GM19397 (cell line): ENCODE measurements around the gene OSBP2.
"Not testable (repeated sequence)": the region's sequence is repeated elsewhere in the genome, so short reads cannot be mapped to it uniquely, and the experiment has no call there.

Source experiments
- ATAC-seq: cut with Tn5 transposase; IDR thresholded peaks from one replicate; pipeline ENCODE4 v1.9.1; 2021; ENCODE audit warnings: mild to moderate bottlenecking, moderate library complexity; ENCODE audit not compliant: unreplicated experiment

The OSBP2 gene

DNA sequence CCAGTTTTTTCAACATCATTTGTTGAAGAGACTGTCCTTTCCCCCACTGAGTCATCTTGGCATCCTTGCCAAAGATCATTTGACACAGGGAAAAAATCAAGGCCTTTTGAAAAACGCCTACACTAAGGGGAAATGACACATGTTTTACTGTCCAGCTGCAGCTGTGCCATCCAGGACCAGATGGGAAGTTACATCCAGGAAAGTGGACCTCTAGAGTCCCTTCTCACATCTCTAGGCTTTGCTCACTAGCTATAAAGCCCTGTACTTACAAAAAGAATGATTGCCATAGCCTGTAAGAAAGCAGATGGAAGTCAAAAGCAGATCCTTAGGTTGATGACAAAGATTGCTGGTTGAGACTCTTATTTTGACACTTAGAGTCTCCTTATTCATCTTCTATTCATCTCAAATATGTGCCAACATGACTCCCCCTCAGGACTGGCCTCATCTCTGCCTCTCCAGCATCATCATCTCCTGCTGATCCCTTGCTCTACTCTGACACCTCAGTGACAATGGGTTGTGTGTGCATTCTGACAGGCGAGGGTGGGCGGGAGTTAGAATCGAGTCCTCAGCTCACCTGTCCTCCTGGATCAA lies 22.8 kb downstream of the OSBP2 start:
- ATAC-seq: no peak

DNA sequence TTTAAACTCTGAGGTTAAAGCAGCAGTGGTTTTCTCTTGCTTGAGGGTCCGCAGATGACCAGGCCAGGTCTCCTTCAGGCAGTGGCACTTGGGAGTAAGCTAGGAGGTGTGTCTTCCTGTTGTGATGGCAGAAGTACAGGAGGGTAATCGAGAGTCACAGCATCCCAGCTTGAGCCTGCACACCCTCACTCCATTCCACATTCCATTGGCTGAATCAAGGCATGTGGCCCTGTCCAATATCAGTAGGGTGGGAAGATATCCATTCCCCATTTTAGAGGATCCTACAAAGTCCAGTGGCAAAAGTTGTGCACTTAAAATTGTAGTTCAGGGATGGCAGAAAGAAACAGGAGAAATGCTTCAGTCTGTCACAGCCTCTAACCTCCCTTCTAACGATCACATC lies 23.3 kb downstream of the OSBP2 start:
- ATAC-seq: no peak

DNA sequence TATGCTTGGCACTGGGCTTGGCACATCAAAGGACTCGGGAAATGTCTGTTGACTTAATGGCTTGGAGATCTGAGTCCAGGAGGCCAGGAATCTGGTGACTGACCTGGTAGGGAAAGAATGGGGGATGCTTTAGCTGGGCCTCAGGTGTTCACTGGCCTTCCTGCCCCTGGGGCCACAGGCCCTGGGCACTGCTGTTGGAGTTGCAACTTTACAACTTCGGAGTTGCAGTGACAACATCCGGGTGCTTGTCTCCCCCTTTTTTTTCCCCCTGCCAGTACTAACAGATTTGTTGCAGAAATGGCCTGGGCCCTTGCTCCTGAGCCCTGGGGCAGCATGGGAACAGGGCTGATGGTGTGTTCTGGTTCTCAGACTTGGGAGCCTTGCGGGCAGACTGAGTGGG lies 23.8 kb downstream of the OSBP2 start:
- no peak for ATAC-seq

DNA sequence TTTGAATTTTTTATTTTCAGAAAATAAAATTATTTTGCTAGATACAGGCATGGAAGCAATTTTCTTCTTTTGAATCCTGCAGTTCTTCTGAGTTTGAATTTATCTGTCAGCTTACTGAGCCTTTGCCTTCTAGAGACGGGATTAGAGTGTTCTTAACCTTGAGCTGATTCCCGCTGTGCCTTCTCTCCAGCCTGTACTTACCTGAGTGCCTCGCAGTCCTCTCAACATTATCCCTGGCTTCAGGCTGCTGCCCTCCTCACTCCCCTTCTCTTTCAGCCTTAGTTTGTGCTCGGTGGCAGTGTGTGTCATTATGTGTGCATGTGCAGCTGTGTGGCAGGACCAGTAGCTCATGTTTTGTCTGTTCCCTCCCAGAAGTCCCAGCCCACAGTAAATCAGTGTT lies 24.3 kb downstream of the OSBP2 start:
- ATAC-seq: no peak

DNA sequence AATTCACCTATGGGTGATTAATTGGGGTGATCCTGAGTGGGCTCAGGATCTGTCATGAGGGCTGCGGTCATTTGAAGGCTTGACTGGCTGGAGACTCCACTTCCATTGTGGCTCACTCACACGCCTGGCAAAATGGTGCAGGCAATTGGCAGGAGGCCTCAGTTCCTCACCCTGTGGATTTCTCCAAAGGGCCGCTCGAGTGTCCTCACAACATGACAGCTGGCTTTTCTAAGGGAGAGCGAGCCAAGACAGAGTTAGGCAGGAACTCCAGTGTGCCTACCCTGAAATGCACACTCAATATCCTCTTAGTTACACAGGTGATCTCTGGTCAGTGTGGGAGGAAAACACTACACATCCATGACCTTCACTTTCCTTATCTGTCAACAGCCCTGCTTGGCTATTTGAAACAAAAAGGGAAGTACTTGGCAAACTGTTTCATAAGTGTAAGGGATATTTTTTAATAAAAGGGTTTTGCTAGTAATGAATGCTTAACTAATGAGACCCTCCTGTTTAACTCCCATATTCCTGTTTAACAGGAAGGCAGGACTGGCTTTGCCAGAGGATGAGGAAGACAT lies 25.7 kb downstream of the OSBP2 start:
- no peak for ATAC-seq

DNA sequence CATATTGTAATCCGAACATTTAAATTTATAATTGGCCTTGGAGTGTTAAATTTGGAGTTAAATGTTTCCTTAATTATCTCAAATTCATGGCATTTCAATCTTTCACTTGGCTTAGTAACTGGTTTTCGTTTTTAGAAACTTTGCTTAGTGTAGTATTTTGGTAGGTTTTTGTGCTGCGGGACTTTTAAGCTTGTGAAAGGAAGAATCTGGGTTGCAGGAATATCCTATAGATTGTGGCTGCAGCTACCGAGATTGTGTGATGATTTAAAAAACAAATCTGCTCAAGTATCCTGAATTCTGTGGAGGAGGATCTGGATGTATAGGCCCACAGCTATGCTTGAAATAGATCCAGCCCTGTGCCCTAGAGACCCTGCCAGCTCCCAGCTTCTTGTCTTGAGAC lies 27.1 kb downstream of the OSBP2 start:
- ATAC-seq: no peak

DNA sequence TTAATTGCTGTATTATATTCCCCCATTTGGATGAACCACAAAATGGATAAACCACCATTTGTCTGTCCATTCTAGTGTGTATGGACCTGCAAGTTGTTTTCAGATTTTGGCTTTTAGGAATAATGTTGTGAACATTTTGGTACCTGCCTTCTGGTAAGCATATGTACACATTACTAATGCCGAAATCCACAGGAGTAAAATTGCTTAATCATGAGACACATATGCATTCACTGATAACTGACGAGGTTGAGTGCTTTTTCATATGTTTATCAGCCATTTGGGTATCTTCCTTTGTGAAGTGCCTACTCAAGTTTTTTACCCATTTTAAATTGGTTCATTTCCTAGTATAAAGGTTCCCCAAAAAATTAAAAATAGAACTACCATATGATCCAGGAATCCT lies 34.2 kb downstream of the OSBP2 start:
- no peak for ATAC-seq

DNA sequence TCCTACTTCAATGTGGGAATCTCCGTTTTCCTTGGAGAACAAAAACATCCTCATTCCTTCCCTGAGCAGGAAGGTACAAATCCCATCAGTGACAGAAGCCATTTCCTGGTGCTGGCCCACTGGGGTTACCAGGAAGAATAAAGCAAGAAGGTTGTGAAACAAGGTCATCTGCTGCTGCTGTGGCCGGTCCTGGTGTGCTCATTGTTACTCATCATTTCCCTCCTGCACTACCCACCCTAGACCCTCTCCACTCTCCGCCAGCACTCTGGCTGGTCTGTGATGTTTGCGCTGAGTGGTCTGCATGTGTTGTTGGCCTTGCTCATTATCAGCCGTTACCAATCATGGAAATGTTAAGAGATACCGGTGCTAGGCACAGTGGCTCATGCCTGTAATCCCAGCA lies 37.0 kb downstream of the OSBP2 start:
- ATAC-seq: no peak

DNA sequence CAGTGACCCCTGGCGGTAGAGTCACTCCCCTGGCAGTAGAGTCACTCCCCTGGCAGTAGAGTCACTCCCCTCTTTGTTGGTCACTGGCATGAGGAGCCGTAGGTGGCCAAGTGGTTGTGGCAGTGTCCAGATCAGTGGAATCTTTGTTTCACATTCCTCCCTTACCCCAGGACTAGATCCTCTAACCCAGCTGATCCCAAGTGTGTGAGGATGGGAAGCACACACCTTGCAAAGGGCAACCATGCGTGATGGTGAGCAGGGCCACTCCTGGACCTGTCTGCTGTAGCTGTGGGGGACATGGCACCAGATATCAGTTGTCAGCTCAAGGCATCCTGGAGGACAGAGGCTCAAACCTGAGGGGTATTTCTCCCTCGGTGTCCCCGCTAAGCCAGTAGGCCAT lies 37.8 kb downstream of the OSBP2 start:
- ATAC-seq: no peak

DNA sequence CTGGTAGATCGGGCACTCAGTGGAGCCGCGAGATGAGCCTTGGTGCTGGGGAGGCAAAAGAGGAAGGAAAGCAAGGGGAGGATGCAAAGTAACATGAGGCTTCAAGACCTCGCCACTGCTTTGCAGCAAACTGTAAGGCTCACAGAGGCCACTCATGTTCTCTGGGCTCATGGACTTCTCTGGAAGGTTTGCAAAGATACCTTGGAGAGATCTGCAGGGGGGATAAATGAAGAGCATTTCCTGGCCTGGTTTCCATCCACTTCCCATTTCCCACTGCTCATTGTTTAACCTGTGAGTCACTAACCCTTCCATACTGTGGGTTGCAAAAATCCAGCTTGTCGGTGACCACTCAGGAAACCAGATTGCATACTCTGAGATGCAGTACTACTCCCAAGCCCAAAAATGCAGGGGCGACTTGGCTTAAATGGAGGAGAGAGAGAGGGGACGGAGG lies 38.5 kb downstream of the OSBP2 start:
- ATAC-seq: no peak

DNA sequence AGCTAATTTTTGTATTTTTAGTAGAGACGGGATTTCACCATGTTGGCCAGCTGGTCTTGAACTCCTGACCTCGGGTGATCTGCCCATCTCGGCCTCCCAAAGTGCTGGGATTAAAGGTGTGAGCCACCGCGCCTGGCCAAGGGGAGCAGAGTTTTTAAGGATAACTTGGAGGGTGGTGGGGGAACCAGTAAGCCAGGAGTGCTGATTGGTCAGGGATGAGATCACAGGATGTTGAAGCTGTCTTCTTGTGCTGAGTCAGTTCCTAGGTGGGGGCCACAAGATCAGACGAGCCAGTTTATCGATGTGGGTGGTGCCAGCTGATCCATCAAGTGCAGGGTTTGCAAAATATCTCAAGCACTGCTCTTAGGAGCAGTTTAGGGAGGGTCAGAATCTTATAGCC lies 45.3 kb downstream of the OSBP2 start:
- ATAC-seq: not testable (repeated sequence)

DNA sequence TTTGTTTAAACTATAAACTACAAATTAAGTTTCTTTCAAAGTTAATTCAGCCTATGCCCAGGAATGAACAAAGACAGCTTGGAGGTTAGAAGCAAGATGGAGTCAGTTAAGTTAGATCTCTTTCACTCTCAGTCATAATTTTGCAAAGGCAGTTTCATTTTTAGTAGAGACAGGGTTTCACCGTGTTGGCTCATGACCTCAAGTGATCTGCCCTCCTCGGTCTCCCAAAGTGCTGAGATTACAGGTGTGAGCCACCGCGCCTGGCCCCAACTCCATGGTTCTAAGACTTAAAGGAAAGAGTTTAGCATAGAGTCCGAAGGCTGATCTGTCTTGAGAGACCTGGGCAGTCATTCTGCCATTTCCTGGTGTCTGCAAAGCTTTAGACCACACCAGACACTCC lies 45.8 kb downstream of the OSBP2 start:
- ATAC-seq: not testable (repeated sequence)

DNA sequence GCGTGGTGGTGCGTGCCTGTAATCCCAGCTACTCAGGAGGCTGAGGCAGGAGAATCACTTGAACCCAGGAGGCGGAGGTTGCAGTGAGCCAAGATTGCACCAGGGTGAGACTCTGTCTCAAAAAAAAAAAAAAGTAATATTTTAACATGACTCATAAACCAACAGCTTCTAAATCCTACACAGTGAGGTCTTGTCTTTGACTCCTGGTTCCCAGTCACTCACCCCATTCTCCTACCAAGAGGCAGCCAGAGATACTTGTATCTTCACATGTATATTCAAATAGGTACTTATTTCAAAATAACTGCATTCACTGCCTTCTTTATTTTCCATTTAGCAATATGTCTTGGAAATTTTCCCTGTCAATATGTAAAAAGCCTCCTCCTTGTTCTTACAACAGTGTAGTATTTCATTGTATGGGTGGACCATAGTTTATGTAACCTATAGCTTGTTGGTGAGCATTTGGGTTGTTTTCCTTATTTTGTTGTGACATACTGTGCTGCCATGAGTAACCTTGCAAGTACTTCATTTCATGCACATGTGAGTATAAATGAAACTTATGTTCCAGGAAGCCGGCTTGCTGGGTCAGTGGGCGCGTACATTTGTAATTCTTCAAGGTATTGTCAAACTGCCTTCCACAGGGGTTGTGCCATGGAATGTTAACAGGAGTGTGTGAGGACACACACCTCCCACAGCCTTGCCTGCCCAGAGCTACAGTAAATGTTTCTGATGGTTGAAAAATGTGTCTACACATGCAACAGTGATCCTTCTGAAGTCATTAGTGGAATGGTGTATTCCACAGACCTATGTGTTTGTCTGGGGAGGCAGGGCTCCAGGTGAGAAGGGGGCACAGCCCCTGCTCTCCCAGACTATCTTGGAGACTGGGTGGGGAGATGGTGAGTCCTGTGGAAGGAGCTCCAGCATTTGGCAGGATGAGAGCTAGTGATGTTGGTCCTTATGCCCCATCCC lies 47.9 kb downstream of the OSBP2 start:
- ATAC-seq: no peak

DNA sequence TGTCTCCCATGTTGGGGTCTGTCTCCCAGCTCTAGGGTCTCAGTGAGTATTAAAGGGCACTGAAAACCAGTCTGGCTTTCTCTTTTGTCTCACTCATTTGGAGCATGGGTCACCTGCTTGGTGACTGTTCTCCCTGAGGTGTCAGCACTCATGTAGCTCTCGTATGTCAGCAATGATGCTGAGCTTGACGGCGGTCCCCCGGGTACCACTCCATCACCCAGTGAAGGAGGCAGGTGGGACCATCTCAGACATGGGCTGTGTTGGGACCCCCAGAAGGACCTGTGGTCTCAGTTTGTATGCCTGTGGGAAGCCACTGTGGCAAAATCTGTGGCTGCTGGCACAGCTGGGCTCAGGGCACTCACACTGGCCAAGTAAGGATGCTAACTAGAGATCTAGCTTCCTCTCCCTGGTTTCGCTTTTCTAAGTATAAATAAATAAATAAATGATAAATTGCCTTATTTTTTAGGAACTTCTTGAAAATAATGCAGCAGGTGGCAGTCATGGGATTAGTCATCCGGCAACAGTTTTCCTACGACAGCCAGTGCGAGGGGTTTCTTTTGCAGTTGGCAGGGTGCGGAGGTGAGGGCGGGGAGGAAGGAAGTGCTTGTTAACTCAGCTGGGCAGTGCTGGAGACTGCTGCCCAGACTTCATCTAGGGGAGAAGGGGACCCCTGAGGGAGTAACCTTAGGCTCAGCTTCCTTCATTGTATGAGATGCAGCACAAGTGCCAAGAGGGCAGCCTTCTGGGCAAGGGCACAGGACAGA lies 48.8 kb downstream of the OSBP2 start:
- no peak for ATAC-seq

DNA sequence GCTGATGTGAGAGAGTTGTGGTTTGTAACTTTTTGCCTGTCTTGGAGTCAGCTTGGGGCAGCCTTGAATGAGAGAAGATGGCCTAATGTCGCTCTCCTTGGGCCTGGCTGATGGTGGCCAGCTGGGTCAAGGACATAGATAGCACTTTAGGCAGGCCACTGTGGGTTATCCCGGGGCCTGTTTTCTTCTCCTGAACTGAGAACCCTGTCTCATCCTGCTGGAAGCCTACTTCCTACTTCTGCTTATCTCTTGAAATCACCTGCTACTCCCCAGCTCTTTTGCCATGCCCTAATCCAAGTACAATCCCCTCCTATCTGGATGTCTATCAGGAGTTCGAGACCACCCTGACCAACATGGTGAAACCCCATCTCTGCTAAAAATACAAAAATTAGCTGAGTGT lies 49.5 kb downstream of the OSBP2 start:
- ATAC-seq: no peak

DNA sequence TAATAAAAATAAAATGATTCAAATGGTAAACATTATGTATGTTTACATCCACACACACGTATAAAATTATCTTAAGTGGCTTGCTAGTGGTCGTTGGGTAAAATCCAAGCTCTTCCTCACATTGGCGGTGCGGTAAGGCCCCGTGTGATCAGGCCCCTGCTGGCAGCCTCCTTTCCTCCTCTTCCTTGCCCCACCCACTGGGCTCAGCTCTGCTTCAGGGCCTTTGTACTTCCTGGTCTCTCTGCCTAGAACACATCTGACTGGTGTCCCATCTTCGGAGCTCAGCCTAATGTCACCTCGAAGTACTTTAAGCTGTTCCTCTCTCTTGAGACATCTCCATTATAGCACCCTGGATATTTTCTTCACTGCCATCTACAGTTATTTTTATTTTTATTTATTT lies 52.8 kb downstream of the OSBP2 start:
- ATAC-seq: no peak

DNA sequence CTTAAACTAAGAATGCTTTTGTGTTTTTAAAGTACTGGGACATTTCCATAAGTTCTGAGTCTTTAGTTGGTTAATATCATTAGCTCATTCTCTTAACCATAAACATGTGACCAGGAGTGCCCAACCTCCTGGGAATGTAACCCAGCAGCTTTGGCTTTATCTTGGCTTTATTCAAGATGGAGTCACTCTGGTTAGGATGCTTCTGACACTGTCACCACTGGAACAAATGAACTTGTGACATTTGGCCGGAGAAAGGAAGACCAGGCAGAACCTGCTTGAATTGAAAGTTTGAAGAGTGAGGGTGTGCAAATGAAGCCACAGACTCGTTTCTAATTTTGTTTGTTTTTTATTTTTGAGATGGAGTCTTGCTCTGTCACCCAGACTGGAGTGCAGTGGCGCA lies 54.6 kb downstream of the OSBP2 start:
- no peak for ATAC-seq

DNA sequence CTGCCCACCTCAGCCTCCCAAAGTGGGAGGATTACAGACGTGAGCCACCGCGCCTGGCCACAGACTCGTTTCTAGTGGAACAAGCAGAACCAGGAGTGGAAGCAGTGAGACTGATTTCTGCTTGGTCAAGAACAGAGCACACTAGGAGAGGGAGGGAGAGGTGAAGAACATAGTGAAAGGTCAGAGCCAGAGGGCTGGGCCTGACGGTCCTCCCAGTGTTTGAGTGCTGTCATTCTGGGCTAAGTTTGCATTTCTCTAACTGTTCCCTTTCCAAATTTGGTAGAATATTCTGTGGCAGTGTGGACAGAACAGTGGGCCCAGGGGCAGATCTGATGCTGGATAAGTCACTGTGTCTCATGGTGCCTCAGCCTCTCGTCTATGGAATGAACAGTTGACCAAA lies 55.2 kb downstream of the OSBP2 start:
- no peak for ATAC-seq

DNA sequence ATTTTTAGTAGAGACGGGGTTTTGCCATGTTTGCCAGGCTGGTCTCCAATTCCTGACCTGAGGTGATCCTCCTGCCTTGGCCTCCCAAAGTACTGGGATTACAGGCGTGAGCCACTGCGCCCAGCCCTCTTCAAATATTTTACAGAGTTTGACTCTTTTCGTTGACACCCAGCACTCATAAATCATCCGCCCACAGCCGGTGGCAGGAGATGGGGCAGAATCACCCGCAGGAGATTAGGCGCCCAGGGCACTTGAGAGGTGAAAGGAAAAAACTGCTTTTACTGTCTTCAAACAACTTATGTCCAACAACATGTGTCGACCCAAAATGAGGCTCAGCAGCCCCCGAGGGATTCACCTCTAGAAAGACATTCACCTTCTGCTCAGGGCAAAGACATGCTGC lies 56.9 kb downstream of the OSBP2 start:
- ATAC-seq: no peak

DNA sequence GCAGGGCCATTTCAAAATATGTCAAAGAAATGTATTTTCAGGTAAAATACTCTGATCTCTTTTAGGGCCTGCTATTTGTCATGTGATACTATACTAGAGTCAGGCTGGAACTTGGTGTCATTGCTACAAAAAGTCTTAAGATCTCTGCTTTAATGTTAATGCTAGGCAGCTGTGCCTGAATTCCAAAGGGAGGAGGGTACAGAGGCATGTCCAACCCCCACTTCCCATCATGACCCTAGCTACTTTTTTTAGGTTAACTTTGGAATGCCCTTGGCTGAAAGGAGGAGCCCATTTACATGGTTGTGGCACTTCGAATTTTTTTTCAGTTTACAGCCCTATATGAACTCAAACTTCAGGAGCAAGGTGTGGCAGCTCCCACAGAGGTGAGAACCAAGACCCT lies 58.1 kb downstream of the OSBP2 start:
- no peak for ATAC-seq

DNA sequence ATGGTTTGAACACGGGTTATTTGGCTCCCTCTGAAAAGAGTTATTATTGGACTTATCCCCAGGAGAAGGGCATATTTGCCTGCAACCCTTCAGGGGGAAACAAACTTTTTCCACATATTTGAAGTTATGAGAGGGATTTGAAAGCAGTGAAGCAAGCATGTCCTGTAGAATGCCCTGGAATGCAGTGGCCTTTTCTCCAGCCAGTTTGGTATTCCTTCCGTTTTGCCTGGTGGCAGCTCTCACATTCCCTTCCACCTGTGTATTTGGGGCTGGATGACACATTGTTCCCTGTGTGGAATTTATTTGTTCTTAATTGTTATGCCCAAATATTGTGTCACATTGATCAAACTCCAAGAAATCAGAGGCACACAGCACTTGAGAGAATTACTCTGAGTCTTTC lies 59.0 kb downstream of the OSBP2 start:
- ATAC-seq: no peak
